ENCODE results near the gene GDF2.

GDF2 gene

DNA sequence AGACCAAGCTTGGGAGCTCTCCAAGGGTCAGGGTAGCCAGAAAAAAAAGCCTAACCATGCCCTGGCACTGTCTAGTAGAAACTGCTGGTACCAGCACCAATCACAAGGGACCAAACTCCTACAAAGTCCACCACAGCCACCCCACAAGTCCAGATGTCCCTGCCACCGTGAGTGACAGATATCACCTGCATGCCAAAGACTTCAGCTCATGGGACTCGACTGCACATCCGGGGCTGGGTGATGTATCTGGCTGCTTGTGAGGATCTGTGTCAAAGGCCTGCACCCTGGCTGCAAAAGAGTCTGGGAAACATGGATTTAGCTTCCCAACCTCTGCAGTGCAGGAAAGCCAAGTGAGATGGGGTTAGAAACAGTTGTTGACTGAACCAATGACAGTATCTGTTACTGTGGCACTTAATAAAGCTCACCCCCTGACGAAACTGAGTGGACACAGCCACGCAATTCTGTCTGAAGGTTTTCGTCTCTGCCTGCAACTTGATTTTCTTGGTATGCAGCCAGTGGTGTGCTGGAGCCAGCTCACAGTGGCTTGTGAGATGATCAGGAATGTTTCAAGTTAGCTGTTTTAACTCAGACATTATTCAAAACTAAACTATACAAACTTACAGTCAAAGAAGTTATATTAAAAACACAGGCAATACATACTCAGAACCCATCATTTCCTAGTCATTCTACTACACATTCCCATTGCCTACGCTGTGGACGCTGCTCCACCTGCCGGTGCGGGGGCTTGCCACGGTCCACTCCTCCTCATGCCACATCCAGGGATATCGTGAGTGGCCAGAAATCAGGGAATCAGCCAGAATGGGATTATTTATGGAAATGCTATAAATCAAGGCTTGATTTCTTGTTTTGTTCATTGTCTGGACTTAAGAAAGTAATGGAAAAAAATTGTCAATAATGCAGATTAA, 52.6 kb downstream of the GDF2 start:
- DNase-seq = no peak
- TF ChIP-seq POLR2A (IDR thresholded peaks at IDR 0.05; ENCODE audit: low read length) (no peak), GATA1 (IDR thresholded peaks at IDR 0.05; ENCODE audit: low read depth, low read length) (no peak)

DNA sequence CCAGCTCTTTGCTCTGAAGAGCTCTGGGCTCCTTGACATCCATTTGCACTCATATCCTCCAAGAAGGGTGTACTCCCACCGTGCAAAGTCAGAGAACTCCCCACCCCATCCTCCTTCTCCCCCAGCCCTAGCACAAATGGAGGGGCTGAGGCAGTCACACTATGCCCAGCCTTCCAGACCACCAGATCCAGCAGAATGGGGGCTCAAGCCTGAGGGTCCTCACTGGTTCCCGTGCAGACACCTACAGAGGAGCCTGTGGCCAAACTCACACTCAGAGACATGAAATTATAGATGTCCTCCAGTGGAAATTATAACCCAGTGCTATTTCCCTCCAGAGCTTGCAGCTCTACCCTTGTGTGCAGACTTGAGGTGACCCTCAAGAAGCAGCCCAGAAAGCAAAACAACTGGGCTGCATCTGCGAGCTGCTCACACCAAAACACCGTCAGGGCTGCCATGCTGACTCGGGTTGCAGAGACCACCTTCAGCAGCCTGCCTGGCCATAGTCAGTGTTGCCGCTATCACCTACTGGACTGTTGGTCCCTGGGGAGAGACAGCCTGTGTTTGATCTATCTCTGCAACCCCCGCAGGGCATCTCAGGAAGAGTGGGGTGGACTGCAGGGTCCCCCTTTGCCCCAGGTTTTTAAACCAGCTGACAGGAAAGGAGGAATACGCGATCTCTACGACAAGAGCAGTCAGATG, 54.4 kb downstream of the GDF2 start:
- no peak for TF ChIP-seq POLR2A (IDR thresholded peaks at IDR 0.05; ENCODE audit: low read length)
- no peak for TF ChIP-seq GATA1 (IDR thresholded peaks at IDR 0.05; ENCODE audit: low read depth, low read length)
- DNase-seq = no peak
